22Rv1 (cell line): ENCODE data around the gene AARS1.
"Not testable (repeated sequence)": the region's sequence is repeated elsewhere in the genome, so short reads cannot be mapped to it uniquely, and the experiment has no call there.

Source experiments
- CTCF ChIP-seq: fragments of 450-650 bp; IDR thresholded peaks from 2 replicates; pipeline ENCODE4 v1.5.1; 2017; ENCODE audit warnings: mild to moderate bottlenecking
- ZFX ChIP-seq: fragments of 450-650 bp; IDR thresholded peaks from 2 replicates; pipeline ENCODE4 v1.6.1; 2017; ENCODE audit warnings: antibody characterized with exemption, borderline replicate concordance

GRCh38 chr16:70203508-70203907 lies 85.8 kb downstream of the AARS1 start:
- TF ChIP-seq CTCF, ZFX: not testable (repeated sequence)
